AG09309 (cell line): Measurements from ENCODE around the gene CHRDL1.

Source experiments
- DNase-seq: peaks from one replicate; pipeline ENCODE4 v3.0.0-alpha.2; 2010; ENCODE audit warnings: low read depth
- H3K4me3 ChIP-seq: 2 replicates; pipeline ENCODE4 v1.5.1; 2011; ENCODE audit warnings: mild to moderate bottlenecking, low read depth, low read length, moderate library complexity; ENCODE audit not compliant: control insufficient read depth
- TF ChIP-seq, protein P1 (sequence below): IDR thresholded peaks from 2 replicates; pipeline ENCODE4 v1.5.1; 2011; ENCODE audit warnings: mild to moderate bottlenecking, low read depth, low read length, inconsistent platforms; ENCODE audit not compliant: insufficient read depth, control insufficient read depth; ENCODE audit errors: missing control alignments

Gene CHRDL1

DNA sequence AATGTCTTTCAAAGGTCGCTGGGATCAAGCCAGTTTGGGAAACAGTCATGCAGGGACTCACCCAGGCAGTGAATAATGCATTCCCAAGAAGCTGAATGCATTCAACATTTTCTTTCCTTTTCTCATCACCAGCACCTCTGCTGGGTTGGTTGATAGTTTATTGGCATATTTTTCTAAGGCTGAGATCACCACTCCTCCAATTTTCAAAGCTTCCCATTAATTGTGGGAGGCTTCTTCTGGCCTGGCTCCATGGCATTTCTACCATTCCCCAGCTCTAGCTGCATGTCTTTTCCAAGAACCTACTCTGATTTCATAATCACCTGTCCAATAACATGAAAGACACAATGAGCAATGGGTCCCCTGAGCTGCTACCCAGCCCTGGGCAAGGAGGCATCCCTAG lies 35.8 kb downstream of the CHRDL1 start:
- no peak overlapping the region for H3K4me3 ChIP-seq
- TF ChIP-seq, protein P1, sequence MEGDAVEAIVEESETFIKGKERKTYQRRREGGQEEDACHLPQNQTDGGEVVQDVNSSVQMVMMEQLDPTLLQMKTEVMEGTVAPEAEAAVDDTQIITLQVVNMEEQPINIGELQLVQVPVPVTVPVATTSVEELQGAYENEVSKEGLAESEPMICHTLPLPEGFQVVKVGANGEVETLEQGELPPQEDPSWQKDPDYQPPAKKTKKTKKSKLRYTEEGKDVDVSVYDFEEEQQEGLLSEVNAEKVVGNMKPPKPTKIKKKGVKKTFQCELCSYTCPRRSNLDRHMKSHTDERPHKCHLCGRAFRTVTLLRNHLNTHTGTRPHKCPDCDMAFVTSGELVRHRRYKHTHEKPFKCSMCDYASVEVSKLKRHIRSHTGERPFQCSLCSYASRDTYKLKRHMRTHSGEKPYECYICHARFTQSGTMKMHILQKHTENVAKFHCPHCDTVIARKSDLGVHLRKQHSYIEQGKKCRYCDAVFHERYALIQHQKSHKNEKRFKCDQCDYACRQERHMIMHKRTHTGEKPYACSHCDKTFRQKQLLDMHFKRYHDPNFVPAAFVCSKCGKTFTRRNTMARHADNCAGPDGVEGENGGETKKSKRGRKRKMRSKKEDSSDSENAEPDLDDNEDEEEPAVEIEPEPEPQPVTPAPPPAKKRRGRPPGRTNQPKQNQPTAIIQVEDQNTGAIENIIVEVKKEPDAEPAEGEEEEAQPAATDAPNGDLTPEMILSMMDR: no peak
- DNase-seq: peak; percentile 41

DNA sequence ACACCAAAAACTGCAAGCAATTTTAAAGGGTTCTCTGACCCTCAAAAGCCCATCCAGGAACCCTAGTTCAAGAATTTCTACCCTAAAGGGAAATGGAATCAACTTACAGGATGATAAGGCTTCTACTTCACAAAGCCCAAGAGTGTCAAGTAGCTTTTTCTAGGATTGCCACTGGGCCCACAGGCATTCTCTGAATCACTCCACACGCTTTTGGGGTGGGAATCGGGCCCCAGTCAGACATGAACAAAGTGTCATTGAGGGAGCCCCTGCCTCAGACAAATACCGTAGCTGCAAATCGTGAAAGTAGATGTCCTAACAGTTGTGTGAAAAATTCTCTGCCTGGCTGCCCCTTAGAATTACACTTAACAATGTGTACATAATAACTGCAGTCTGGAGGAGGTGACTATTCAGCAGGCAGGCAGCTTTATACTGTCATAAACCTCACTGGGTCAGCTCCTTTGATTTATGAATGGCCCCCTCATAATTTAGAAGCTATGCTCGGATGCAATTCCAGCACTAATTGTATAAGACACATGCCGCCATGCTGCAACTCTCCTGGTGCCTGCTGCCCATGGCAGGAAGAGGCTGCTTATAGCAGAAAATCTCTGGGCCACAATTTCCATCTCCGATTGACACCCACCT lies 36.7 kb downstream of the CHRDL1 start:
- no peak overlapping the region for H3K4me3 ChIP-seq
- TF ChIP-seq, protein P1: no peak
- no peak for DNase-seq

DNA sequence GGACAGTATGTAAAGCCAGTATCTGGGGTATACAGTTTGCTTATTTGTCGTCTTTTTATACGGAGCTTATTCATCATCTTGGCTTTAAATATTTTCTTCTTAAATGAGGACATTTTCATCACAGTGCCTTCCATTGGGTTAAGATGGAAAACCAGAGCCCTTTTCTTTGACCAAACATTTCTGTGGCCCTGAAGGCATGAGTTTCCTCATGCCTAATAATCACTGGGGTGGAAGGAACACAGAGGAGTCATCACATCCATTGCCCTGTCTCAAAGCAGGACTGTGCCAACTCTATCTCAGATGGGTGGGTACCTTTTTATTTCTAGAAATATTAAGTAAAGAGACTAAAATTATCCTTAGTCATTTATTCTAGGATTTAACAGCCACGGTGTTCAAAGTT lies 40.0 kb downstream of the CHRDL1 start:
- H3K4me3 ChIP-seq: no peak overlapping the region
- TF ChIP-seq, protein P1: no peak
- DNase-seq: no peak

DNA sequence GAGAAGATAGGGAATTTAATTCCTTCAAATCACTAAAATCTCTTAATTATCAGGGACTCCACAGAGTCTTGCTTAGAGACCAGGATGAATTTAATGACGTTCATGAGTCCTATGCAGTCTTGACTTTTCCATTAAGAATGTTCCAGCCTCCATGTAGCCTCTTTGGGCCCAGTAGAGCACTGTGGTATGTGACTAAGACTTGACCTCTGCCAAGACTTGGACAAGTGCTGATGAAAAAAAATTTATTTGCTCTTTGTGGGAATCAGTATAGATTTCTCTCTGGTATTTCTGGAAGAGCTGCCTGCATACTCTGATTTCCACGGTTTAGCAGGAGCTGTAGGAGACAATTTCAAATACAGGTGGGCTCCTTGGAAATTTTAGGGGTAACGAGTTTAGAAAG lies 40.6 kb downstream of the CHRDL1 start:
- no peak overlapping the region for H3K4me3 ChIP-seq
- TF ChIP-seq, protein P1: no peak
- no peak for DNase-seq

DNA sequence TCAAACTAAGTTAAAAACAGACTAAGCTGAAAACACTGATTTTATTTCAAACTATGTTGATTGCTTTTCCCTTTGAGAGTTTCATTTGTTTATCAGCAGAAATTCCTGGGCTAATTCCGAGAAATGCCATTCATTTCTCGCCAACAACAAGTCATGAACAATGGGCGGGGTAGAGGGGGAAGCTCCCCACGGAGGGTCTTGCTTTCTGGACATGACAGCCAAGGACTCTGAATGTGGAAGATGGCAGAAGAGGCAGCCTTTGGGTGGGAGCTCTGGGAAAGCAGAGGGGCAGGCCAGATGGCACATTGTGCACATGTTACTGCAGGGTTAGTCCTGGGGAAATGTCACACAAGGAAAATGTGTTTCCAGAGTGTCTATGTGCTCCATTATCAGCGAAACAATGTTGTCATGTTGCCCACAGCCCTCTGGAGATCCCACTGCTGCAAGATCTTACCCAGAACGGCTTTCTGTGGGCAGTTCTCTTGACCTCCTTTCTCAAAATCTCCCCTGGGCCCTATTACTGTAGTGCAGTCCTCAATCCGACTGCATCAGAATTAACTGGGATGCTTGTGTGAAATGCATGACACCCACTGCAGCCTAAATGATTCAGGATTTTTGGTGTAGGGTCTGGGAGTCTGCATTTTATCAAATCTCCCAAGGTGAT lies 45.0 kb downstream of the CHRDL1 start:
- H3K4me3 ChIP-seq: no peak overlapping the region
- TF ChIP-seq, protein P1: no peak
- no peak for DNase-seq

DNA sequence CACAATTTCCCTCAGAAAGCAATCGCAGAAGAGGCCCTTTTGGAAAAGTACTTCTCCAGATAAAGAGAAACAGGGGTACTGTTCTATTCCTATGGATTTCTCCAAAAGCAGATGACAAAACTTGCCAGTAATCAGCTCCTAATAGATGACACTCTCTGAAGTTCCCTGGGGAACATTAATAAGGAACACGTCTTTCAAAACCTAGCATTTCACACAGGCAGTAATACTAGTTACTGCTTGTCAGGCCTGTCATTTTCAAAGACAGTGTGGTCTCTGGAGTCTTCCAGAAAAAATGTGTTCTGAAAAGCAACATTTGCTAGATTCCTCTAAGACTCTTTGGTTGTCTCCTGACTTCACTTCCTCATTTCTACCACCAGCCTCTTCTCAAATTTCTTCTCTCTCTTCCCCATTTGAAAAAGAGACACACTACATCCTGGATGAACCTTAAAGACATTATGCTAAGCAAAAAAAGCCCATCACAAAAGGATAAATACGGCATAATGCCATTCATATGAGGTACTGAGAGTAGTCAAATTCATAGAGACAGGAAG lies 47.3 kb downstream of the CHRDL1 start:
- DNase-seq: no peak
- TF ChIP-seq, protein P1: no peak
- H3K4me3 ChIP-seq: no peak overlapping the region
